Measurements from ENCODE around the gene ASRGL1.
A peak's percentile ranks its signal among the peaks of the same experiment; 100 is the strongest.
"Not testable (repeated sequence)": the region's sequence is repeated elsewhere in the genome, so short reads cannot be mapped to it uniquely, and the experiment has no call there.

ASRGL1 gene

DNA sequence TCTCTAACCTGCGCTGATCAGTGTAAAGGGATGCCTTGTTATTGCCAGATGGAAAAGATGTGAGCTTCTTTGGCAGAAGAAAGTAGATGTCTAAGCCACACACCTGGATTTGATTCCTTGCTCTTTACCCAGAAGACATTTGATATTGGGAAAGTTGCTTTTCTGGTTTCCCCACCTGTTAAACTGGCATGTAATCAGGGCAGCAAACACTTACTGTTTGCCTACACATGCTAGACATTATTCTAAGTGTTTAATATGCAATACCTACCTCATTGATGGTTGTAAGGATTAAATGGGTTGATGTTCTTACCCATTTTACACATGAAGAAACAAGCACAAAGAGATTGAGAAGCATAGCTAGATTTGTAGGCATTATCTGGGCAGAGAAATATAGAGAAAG is 16.6 kb downstream of the ASRGL1 start:
- no peak for DNase-seq

DNA sequence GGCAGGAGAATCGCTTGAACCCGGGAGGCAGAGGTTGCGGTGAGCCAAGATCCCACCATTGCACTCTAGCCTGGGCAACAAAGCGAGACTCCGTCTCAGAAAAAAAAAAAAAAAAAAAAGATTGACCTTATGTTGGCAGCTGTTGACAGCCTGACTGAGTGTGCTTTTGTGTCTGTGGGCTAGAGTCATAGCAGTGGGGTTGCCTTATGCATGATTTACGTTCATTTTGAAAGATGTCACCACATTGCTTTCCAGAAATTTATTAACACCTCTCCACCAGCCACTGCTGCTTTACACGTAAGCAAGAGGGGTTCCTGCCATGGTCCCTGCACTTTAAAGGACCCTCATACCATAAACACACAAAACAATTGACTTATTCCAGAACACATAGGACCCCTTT is 21.0 kb downstream of the ASRGL1 start:
- no peak for DNase-seq

DNA sequence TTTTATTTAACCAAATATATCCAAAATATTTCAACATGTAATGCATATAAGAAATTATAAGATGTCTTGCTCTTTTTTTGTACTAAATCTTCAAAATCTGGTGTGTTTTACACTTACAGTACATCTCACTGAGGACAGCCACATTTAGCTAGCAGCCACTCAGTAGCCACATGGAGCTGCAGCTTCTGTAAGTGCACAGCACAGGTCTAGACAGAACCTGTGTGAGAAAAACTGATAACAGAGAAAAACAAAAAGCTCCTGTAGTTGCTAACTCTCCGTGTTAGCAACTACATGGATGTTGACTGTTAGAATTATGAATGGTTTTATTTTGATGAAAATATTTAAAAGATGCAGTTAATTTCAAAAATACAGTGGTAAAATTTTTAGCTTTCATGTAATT is 22.2 kb downstream of the ASRGL1 start:
- DNase-seq = no peak

DNA sequence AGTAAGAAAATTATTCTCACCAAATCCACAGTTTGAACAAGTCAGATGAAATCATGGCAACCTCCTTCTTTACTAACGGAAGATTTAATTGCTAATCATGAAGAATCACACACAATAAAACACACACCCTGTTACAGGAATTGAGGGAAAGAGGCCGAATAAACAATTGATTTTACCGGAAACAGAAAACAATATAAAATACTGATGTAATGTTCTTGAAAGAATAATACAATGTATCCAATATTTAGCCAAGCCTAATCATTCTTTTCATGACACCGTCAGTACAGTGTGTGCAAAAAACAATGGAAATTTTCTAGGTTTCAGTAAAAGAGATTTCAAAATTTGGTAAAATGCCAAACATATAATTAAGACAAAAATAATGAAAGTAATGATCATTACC is 23.4 kb downstream of the ASRGL1 start:
- no peak for DNase-seq

DNA sequence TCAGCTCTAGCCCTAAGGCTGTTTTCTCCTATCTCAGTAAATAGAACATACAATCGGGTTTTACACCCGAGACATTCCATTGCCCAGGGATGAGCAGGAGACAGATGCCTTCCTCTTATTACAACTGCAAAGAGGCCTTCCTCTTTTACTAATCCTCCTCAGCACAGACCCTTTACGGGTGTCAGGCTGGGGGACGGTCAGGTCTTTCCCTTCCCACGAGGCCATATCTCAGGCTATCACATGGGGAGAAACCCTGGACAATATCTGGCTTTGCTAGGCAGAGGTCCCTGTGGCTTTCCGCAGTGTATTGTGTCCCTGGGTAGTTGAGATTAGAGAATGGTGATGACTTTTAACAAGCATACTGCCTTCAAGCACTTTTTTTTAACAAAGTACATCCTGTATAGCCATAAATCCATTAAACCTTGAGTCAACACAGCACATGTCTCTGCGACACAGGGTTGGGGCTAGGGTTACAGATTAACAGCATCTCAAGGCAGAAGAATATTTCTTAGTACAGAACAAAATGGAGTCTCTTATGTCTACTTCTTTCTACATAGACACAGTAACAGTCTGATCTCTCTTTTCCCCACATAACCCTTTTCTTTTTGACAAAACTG is 31.7 kb downstream of the ASRGL1 start:
- not testable (repeated sequence) for DNase-seq

DNA sequence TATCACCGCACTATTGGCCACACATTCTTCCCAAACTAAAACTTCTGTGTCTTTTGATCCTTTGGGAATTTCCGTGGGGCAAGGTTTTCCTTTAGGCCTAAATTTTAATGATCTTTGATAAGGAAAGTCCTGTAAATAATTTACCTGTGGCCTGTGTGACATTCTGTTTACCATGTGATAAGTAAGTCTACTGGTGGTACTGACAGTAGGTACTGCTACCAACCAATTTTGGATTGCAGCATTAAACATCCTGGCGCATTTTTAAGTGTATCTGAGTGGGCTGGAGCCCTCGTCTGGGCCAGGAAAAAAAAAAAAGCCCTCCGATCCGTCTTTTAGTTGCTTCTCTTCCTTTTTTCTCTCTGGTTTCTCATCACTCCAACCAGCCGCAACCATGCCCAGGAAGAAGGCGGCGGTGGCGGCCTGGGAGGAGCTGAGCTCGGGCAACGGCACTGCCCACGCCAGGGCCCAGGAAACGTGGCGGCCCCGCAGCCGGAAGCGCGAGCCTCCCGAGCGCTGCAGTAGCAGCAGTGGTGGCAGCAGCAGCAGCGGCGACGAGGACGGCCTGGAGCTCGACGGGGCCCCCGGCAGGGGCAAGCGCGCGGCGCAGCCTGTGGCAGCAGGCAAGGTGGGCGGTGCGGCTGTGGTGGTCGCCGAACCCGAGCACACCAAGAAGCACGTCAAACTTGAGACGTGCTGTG is 33.6 kb downstream of the ASRGL1 start:
- no peak for DNase-seq

DNA sequence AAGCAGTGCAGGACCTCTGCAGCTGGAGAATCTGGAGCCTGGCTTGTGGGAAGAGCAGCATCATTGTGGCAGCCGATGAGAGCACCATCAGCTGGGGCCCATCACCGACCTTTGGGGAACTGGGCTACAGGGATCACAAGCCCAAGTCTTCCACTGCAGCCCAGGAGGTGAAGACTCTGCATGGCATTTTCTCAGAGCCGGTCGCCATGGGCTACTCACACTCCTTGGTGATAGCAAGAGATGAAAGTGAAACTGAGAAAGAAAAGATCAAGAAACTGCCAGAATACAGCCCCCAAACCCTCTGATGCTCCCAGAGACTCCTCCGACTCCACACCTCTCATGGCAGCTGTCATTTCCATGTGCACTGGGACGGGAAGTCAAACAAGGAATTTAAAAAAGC is 35.6 kb downstream of the ASRGL1 start:
- DNase-seq = no peak

DNA sequence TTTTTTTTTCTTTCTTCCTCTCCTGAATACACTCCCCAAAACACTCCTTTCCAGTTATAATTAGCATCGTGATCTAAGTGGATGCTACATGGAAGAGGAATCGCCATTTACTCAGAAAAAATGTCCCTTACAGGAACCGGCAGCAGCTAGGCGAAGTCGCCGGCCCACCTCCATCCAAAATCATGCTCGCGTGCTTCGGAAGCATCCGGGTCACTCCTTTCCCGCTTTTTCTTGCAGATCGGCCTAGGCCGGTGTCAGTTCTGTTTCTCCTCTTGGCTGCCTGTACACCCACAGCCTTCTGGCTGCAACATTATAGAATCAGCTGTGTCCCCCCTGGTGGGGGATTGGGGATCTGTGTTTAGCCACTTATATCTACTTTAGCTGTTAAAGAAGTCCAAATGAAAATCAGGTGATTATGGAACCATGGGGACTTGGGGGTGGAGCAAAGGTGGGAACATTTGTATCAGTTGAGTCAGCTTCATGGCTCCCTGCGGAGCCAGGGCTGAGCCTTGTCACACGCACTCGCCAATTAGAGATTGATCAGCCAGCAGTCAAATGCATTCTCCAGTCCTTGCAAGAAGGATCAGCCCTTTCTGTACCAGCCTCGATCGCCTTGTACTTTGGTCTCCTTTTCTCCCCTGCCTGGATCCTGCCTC is 36.3 kb downstream of the ASRGL1 start:
- DNase-seq = no peak

DNA sequence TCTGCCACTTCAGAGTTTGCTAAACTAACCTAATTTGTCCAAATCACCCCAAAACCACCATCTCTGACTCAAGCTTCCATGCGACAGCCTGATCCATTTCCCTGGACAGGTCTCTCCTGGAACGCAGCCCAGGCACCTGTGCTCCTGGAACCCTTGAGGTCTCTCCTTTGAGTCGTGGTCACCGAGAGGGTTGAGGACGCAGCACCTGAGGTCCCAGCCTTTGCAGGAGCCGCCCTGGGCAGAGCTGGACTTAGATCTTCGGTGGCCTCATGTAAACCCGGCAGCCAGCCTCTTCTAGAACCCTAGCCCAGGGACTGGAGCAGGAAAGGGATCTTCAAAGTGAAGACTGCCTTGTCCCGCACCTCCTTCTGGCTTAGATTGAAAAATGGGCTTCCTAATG is 37.6 kb downstream of the ASRGL1 start:
- DNase-seq = no peak

DNA sequence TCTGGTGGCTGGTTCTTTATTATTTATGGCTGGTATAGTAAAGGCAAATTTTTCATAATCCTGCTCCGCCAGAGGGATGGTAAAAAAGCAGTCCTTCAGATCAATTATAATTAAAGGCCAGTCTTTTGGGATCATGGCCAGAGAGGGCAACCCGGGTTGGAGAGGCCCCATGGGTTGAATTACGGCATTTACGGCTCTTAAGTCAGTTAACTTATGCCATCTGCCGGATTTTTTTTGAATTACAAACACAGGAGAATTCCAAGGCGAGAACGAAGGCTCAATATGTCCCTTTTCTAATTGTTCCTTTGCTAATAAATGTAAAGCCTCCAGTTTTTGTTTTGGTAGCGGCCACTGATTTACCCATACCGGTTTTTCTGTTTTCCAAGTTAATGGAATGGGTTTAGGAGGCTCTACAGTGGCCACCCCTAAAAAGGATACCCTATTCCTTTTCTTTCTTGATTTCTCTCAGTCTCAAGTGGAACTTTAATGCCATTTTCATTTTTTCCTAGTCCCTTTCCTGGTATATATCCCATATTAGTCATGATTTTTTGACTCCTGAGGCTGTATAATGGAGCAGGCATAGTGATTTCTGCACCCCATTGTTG is 41.3 kb downstream of the ASRGL1 start:
- DNase-seq = not testable (repeated sequence)

DNA sequence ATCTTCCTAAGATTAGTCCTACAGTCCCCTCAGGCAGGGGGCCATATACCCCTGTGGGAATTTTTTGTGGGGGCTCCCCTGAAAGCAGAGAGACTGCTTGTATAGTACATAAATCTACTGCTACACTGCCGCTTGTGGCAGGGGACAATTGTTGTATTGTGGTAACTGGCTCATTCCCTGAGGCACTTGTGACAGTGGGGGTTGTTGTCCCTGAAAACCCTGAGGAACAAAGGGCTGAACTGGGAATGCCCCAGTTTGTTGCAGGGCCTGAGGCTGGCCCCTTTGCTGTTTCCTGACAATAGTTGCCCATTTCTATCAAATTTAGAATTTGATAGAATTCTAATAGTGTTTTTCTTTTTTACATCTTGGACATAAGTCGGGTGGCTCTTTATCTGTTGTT is 42.3 kb downstream of the ASRGL1 start:
- DNase-seq = not testable (repeated sequence)

DNA sequence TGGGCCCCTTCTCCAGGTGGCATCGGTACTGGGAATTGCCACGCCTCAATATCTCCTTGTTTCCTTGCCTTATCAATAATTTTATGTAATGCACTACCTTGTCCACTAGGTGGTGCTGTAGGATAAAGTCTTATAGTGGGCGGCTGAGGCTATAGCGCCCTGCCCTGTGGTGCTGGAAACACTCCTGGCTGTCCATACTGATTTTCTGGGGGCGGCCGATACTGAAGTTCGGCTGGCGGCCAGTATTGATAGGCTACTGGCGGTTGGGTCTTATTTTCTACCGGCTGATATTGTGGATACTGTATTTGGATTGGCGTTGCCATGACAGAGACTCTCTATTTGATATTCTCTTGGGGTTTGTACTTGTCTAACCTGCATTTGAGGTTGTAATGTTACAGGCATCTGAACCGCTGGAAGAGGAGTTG is 43.6 kb downstream of the ASRGL1 start:
- DNase-seq = peak; percentile 44

DNA sequence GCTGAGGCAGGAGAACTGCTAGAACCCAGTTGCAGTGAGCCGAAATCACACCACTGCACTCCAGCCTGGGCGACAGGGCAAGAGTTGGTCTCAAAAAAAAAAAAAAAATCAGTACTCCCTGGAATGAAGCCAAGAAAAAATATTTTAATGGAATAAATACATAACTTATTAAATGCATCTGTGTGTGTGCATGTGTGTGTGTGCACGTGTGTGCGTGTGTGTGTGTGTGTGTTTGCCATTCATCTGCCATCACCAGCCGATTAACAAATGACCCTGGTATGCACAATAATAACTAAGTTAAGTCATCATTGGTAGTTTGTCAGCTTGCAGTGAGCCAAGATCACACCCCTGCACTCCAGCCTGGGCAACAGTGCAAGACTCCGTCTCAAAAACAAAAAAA is 46.6 kb downstream of the ASRGL1 start:
- no peak for DNase-seq

DNA sequence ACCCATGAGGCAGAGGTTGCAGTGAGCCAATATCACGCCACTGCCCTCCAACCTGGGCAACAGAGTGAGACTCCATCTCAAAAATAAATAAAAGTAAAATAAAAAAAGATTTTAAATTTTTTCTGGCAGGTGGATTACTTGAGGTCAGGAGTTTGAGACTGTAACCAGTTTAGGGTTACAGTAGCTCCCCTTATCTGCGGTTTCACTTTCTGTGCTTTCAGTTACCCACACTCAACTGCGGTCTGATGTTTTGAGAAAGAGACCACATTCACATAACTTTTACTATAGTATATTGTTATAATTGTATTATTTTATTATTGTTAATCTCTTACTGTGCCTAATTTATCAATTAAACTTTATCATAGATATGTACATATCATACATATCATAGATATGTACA is 48.8 kb downstream of the ASRGL1 start:
- not testable (repeated sequence) for DNase-seq

DNA sequence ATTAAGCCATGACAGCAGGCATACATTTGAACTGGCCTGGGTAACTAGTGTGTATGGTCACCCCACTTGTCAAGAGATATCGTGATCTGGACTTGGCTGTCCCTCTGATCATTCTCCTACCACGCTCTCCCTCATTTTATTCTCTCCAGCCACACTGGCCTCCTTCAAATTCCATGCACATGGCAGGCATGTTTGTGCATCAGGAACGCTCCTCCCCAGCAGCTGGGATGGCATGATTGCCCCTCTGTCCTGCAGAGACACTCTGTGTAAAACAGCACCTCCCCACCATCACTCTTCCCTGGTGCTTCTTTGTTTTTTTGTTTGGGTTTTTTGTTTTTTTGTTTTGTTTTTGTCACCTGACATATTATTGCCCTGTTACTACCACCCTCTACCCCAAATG is 50.1 kb downstream of the ASRGL1 start:
- no peak for DNase-seq

DNA sequence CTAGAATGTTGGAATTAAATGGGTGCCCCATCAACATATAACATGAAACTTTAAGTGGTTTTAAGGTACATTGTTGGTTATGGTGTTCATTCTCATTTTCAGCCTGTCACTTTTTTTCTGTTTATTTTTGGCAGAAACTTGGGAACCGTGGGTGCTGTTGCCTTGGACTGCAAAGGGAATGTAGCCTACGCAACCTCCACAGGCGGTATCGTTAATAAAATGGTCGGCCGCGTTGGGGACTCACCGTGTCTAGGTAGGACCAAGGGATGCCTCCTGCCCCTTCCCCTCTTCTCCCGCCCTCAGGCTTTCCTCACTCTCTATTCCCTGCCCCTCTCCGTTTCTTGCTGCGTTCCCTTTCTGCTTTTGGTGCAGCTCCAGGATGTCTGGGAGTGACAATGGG is 51.8 kb downstream of the ASRGL1 start:
- no peak for DNase-seq

DNA sequence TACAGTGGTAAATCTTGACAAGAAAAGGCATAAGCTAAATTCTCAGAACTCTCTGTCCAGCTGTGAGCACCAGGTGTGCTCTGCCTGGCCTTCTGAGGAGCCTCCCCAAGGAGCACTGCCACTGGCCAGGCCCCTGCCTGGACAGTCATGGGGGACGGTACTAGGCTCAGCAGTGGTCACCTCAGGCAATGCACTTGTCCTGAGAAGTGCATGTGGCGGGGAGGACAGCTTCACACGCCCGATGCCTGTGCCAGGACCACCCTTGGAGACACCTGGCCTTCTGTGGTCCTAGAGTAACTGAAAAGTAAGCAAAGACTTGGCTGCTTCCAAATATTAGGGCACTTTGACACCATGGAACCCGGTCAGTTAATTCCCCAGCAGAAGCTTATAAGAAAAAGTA is 53.0 kb downstream of the ASRGL1 start:
- DNase-seq = no peak

DNA sequence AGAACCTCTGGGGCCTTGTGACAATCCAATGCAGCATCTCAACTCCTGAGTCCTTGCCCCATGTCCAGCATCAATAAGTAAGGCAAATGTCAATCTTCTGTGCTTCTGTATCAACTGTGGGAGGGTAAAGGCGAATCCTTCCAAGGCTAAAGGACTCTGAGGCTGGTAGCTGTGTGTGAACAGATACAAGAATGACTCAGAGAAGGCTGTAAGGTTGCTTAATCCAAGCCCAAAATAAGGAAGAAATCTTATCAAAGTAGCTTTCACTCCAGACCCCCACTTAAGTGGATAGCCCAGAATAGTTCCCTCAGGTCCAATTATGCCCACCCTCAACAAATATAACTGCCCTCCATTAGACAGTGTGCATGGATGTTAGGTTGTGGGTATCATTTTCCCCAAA is 53.5 kb downstream of the ASRGL1 start:
- DNase-seq = no peak

DNA sequence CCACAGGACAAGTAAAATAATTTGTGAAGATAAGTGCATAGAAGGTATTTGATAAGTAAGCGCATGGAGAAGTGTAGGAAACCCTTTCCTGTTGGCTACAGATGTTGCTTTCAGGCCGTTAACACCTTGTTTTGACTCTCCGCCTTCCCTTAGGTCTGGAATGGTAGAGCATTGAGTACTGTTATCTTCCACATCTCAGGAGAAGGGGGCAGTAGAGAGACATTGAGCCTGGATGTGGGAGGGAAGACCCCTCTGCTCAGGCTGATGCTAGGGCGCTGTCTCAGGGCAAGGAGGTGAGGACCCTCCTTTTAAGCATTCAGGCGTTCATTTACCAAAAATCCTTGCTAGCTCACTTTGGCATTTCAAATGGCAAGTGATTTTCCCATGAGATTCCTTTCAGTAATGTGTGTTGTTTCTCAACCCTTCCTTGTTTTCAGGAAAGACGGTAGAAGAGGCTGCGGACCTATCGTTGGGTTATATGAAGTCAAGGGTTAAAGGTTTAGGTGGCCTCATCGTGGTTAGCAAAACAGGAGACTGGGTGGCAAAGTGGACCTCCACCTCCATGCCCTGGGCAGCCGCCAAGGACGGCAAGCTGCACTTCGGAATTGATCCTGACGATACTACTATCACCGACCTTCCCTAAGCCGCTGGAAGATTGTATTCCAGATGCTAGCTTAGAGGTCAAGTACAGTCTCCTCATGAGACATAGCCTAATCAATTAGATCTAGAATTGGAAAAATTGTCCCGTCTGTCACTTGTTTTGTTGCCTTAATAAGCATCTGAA is 54.6 kb downstream of the ASRGL1 start:
- no peak for DNase-seq

DNA sequence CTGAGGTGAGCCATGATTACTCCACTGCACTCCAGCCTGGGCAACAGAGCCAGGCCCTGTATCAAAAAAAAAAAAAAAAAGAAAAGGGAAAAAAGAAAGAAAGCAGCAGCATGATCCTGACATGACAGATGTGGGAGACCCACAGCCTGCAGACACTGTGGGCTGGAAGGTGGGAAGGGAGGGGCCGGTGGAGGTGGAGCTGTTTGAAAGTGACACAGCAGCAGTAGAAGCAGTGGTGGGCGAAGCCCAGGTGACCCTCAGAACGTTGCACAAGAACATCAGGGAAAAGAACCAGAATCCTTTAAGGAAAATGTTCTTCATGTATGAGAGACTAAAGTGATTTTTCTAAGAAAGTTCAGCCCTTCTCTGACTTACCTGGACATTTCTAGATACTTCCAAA is 55.3 kb downstream of the ASRGL1 start:
- no peak for DNase-seq

DNA sequence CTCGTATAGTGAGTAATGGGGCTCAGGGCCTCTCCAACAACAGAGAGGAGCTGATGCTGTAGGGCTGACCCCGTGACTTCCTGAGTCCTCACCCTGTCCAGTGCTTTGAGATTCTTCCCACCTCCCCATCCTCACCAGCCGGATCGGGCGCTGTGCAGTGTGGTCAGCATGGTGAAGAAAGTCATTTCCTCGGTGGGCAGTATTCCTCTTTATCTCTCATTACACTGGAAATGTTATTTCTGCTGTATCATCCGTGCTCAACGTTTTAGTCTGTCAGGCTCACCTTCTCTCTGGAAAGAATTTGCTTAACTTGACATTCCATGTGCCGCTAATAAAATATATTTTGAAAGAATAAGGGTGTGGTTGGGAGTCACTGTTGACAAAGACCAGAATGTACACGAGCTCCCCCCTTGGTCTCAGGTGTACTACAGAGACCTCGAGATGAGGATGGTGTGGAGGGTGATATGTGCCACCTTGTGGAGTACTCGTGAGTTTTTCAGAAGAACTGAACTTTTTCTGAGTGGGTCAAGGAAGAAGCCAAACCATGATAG is 55.9 kb downstream of the ASRGL1 start:
- no peak for DNase-seq

DNA sequence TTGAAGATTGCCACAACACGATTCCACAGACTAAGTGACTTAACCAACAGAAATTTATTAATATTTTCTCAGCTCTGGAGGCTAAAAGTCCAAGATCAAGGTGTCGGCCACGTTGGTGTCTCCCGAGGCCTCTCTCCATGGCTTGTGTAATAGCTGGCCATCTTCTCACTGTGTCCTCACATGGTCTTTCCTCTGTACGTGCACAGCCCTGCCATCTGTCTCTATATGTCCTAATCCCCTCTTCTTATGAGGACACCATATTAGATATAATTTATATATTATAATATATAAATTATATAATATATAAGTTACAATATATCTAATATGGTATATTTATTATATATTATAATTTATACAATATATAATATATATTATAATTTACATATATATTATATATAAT is 56.5 kb downstream of the ASRGL1 start:
- DNase-seq = no peak
